SK-N-SH treated with all-trans-retinoic acid at 6 μM for 48 hours (cell line): ENCODE results near the gene PLXNA4.

Source experiments
- ARNTL ChIP-seq: fragments of 450-650 bp; formaldehyde crosslinking; IDR thresholded peaks from 2 replicates; pipeline ENCODE4 v1.5.0; 2020; ENCODE audit warnings: low read depth, mild to moderate bottlenecking, moderate library complexity, borderline replicate concordance
- ZFP30 ChIP-seq: fragments of 450-650 bp; formaldehyde crosslinking; IDR thresholded peaks from 2 replicates; pipeline ENCODE4 v1.5.0; 2022; ENCODE audit warnings: mild to moderate bottlenecking, moderate library complexity
- TF ChIP-seq, protein P1 (sequence below): fragments of 250-450 bp; sonication (Bioruptor Pico); IDR thresholded peaks from 2 replicates; pipeline ENCODE4 v1.8.0; 2020; ENCODE audit warnings: mild to moderate bottlenecking, moderate library complexity, borderline replicate concordance

DNA sequence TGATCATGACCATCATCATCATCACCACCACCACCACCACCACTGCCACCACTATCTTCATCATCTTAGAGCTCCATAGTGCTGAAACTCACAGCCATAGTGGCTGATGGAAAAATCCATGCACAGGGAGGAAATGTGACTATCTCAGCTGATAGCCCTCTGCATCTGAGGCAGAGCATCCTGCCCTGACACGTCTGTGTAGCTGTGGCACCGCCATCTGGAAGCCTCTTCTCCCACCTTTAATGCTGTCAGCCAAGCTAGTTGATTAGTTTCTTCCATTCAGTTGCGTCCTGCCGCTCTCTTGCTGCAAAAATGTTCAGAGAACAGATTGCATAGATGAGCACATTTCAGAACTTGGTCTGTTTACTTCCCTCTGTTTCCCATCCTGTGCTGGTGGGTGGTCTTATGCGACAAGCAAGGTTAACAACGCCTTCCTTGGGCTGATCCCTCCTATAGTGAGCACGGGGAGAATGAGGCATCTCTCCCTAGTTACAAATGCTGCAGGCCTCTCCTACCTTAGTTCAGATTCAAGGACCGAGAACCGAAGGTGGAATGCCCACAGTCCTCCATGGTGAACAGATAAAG, 478.6 kb downstream of the PLXNA4 start:
- TF ChIP-seq ZFP30 (CRISPR knock-in tag) = no peak
- TF ChIP-seq ARNTL (CRISPR knock-in tag) = no peak
- TF ChIP-seq, protein P1, sequence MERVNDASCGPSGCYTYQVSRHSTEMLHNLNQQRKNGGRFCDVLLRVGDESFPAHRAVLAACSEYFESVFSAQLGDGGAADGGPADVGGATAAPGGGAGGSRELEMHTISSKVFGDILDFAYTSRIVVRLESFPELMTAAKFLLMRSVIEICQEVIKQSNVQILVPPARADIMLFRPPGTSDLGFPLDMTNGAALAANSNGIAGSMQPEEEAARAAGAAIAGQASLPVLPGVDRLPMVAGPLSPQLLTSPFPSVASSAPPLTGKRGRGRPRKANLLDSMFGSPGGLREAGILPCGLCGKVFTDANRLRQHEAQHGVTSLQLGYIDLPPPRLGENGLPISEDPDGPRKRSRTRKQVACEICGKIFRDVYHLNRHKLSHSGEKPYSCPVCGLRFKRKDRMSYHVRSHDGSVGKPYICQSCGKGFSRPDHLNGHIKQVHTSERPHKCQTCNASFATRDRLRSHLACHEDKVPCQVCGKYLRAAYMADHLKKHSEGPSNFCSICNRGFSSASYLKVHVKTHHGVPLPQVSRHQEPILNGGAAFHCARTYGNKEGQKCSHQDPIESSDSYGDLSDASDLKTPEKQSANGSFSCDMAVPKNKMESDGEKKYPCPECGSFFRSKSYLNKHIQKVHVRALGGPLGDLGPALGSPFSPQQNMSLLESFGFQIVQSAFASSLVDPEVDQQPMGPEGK (CRISPR knock-in tag) = no peak
